22Rv1 (cell line): ENCODE data around the gene TNFSF12.

Source experiments
- H3K27ac ChIP-seq: fragments of 450-650 bp; 2 replicates; pipeline ENCODE4 v1.5.1; 2017
- ZFX ChIP-seq: fragments of 450-650 bp; IDR thresholded peaks from 2 replicates; pipeline ENCODE4 v1.6.1; 2017; ENCODE audit warnings: antibody characterized with exemption, borderline replicate concordance
- TF ChIP-seq, protein P1 (sequence below): fragments of 450-650 bp; IDR thresholded peaks from 2 replicates; pipeline ENCODE4 v1.5.1; 2017; ENCODE audit warnings: mild to moderate bottlenecking

The TNFSF12 gene

DNA sequence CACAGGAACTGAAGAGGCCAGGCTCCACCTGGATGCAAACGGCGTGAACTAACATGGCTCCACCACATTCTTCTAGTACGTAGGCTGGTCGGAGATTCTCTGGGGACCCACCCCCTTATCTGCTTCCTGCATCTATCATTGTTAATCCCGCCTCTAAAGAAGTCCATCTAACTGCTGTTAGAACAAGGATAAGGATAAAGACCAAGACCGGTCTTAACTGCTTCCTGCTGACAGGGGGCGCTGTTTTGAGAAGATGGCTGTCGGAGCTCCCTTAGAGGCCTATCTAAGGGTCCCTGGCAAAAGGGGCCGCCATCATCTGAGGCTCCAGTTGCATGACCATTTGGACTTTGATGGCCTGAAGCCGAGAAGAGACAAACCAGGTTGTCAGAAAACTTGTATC, 25.8 kb upstream of the TNFSF12 start:
- TF ChIP-seq ZFX = no peak
- TF ChIP-seq, protein P1, sequence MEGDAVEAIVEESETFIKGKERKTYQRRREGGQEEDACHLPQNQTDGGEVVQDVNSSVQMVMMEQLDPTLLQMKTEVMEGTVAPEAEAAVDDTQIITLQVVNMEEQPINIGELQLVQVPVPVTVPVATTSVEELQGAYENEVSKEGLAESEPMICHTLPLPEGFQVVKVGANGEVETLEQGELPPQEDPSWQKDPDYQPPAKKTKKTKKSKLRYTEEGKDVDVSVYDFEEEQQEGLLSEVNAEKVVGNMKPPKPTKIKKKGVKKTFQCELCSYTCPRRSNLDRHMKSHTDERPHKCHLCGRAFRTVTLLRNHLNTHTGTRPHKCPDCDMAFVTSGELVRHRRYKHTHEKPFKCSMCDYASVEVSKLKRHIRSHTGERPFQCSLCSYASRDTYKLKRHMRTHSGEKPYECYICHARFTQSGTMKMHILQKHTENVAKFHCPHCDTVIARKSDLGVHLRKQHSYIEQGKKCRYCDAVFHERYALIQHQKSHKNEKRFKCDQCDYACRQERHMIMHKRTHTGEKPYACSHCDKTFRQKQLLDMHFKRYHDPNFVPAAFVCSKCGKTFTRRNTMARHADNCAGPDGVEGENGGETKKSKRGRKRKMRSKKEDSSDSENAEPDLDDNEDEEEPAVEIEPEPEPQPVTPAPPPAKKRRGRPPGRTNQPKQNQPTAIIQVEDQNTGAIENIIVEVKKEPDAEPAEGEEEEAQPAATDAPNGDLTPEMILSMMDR = peak; percentile 65

DNA sequence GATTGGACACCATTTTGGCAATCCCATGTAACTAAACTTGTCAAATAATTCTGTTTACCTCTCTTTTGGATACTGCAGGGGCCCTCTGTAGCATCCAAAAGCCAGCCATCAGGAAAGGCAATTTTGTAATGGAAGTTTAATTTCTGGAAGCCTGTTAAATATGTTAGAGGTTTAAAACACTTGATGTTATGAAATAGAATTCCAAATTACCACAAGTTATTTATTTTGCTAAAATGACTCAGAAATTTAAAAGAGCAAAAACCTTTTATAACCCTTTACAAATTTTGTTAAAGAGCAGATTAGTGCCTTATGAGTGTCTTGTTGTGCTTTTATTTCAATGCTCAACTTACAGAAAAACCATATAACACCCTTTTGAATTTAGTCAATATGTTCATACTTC, 20.0 kb upstream of the TNFSF12 start:
- no peak for TF ChIP-seq ZFX
- TF ChIP-seq, protein P1 = no peak
- no peak overlapping the region for H3K27ac ChIP-seq

More for the DNA sequence above, 25.8 kb upstream of the TNFSF12 start:
- H3K27ac ChIP-seq = no peak overlapping the region

DNA sequence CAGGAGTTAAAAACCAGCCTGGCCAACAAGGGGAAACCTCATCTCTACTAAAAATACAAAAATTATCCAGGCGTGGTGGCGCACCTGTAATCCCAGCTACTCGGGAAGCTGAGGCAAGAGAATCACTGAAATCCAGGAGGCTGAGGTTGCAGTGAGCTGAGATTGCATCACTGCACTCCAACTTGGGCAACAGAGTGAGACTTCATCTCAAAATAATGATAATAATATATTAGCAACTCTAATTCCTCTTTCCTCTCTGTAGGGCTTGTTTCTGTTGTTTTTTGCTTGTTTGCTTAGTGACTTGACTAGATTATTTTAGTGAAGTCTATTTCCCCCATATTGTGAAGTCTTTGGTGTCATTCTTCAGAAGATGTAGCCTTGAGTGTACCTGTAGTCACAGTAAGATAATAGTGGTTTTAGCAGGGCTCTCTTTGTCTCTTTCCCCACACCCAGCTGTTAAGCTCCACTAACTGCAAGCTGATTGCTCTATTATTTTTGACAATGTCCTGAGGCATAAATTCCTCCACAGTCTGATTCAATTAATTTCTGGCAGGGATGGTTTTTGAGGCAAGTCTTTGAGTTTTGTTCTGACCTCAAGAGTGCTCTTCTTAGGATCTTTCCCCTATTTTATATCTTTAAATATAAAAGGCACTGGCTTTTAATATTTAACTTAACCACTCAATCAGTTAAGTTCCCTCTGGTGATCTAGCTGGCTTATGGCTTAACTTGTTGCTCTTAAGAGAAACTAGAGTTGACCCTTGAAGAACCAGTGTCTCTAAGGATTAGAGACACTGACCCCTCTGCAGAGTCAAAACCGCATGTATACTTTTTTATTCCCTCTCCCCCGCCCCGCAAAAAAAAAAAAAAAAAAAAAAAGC, 18.6 kb upstream of the TNFSF12 start:
- H3K27ac ChIP-seq = no peak overlapping the region
- TF ChIP-seq ZFX = no peak
- TF ChIP-seq, protein P1 = no peak

DNA sequence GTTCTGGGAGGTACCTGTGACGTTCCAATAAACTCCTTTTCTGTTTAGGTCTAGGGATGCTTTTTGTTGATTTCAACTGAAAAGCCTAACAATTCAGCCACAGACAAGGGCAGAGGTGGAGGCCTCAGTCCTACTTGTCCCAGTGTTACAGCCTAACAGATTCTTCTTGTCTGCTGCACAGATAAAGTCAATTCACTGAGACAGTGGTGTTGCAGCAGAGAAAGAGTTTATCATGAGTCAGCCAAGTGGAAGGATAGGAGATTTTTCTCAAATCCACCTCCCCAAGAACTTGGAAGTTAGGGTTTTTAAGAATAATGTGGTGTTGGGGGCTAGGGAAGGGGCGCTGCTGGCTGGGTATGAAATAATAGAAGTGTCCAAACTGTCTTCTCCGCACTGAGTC, 10.8 kb upstream of the TNFSF12 start:
- TF ChIP-seq, protein P1 = no peak
- TF ChIP-seq ZFX = no peak
- H3K27ac ChIP-seq = no peak overlapping the region

DNA sequence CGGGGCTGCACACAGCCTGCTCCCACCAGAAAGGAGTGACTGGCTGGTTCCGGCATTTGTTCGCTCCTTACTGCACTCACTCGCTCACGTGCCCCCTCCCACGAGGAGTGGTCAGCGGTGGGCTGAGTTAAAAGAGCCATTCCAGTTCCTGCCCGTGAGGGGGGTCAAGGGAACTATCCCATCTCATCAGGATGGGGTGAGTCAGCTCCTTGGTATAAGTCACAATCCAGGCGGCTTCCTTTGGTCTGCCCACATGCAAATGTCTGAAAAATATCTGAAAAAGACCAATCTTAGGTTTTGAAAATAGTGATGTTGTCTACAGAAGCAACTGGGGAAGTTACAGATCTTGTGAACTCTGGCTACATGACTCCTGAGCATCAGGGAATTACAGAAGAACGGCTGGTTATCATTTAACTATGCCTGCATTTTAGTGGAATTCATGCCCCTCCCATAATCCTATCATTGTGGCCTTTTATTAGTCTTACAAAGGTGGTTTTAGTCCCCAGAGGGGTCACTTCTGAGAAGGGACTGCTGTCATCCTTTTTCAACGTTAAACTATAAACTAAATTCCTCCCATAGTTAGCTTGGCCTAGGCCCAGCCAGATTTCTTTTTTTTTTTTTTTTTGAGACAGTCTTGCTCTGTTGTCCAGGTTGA, 9.8 kb upstream of the TNFSF12 start:
- H3K27ac ChIP-seq = no peak overlapping the region
- no peak for TF ChIP-seq ZFX
- TF ChIP-seq, protein P1 = no peak

DNA sequence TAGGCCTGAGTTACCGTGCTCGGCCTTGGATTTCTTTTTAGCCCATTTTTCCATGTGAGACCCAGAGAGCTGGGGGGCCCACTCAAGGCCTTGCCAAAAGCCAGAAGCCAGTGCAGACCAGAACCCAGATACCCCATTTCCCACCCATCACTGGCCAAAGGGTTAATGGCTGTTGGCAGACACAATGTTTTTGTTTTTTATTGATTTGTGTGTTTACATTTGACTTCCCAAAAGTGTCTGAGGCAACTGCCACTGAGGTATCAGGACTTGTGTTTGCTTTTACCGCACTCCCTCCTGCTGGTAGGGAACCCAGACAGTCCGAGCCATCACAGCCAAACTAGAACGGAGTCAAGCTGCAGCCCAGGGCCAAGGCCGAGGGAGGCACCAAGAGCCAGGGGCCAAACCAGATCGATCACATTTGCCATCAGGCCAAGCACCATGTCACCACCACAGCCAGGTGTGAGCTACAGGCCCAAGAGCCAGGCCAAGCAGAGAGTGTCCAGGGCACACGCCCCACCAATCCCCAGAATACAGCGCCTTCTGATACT, 7.7 kb upstream of the TNFSF12 start:
- TF ChIP-seq, protein P1 = no peak
- TF ChIP-seq ZFX = no peak
- H3K27ac ChIP-seq = no peak overlapping the region

DNA sequence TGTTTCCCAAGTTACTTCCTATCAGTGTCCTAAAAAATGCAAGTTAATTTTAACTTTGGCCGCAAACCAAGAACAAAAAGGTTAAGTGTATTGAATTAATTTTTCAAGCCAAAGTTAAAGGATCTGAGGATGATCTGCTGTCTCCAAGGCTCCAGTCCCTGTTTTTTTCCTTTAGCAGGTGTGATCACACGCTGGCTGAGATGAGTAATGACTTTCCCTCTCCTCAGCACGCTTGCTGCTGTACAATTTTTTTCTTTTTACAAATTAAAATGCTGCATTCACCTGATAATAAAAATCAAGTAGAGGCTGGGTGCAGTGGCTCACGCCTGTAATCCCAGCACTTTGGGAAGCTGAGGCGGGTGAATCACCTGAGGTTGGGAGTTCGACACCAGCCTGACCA, 3.9 kb upstream of the TNFSF12 start:
- TF ChIP-seq, protein P1 = no peak
- no peak for TF ChIP-seq ZFX
- no peak overlapping the region for H3K27ac ChIP-seq
